Measurements from ENCODE around the gene SLC35E3.

SLC35E3 gene

GRCh38 chr12:68812553-68813241, 66.7 kb downstream of the SLC35E3 start:
- H3K4me2 ChIP-seq (ENCODE audit: low read length, poor library complexity, severe bottlenecking): peak overlapping the region; percentile 77
- H3K4ac ChIP-seq (ENCODE audit: low read depth in 1 of 2, low read length in 2 of 2): no peak overlapping the region
- H3K79me1 ChIP-seq (replicated peaks; ENCODE audit: low read length, poor library complexity, severe bottlenecking): no peaks in the 10 kb centered on the region
- peak overlapping the region in 1 of 2 experiments; percentile 98 for H3K4me3 ChIP-seq (ENCODE audit: insufficient read depth in 1 of 2, low read depth in 1 of 2, low read length in 2 of 2)
- no peak overlapping the region for H2AK5ac ChIP-seq (ENCODE audit: low read length, severe bottlenecking)
- peak overlapping the region; percentile 17 for H3K27ac ChIP-seq (ENCODE audit: low read length, poor library complexity, severe bottlenecking)
- H2BK120ac ChIP-seq (ENCODE audit: low read depth, low read length): no peak overlapping the region
- H4K8ac ChIP-seq (ENCODE audit: low read length): no peak overlapping the region
- WGBS: no CpG with 5 or more reads among the region's 1 CpG
- H3K27me3 ChIP-seq (ENCODE audit: control insufficient read depth in 1 of 2, insufficient read depth in 1 of 2, low read length in 2 of 2): no peaks in the 10 kb centered on the region
- H3K14ac ChIP-seq (ENCODE audit: low read length in 2 of 2): no peak overlapping the region
- H3K4me1 ChIP-seq (ENCODE audit: control insufficient read depth, insufficient read depth, low read depth, low read length): peaks cover 5% of the 10 kb centered on the region
- H2BK15ac ChIP-seq (ENCODE audit: low read depth, poor library complexity, severe bottlenecking): no peak overlapping the region
- H3K23ac ChIP-seq (ENCODE audit: low read length in 2 of 2): no peak overlapping the region
- no peak overlapping the region for H4K91ac ChIP-seq (ENCODE audit: low read length)
- no peak overlapping the region for H2BK12ac ChIP-seq (ENCODE audit: low read length in 2 of 2)
- DNase-seq: no peak
- H2BK5ac ChIP-seq (ENCODE audit: low read depth, low read length, poor library complexity, severe bottlenecking): no peak overlapping the region
- H3K36me3 ChIP-seq (ENCODE audit: control insufficient read depth in 1 of 2, insufficient read depth in 2 of 2, low read depth in 1 of 2, low read length in 2 of 2): peaks cover 24 to 87% of the 10 kb centered on the region in 2 experiments
- peaks cover 4% of the 10 kb centered on the region for H3K9me3 ChIP-seq (ENCODE audit: control insufficient read depth, low read length)
- H2AFZ ChIP-seq (ENCODE audit: low read depth, low read length): no peak overlapping the region
- H3K18ac ChIP-seq (ENCODE audit: low read depth in 1 of 2, low read length in 2 of 2): no peak overlapping the region
- peak overlapping the region; percentile 74 for H3K9ac ChIP-seq (ENCODE audit: low read length)

- H3K36me3 ChIP-seq (ENCODE audit: control insufficient read depth in 1 of 2, insufficient read depth in 2 of 2, low read depth in 1 of 2, low read length in 2 of 2): peaks cover 26 to 92% of the 10 kb centered on the region in 2 experiments
- no peak overlapping the region for H3K4ac ChIP-seq (ENCODE audit: low read depth in 1 of 2, low read length in 2 of 2)
- no peak overlapping the region for H3K4me2 ChIP-seq (ENCODE audit: low read length, poor library complexity, severe bottlenecking)
- no peak for DNase-seq
- H4K8ac ChIP-seq (ENCODE audit: low read length): no peak overlapping the region
- no peaks in the 10 kb centered on the region for H3K27me3 ChIP-seq (ENCODE audit: control insufficient read depth in 1 of 2, insufficient read depth in 1 of 2, low read length in 2 of 2)
- H2BK120ac ChIP-seq (ENCODE audit: low read depth, low read length): no peak overlapping the region
- H3K4me3 ChIP-seq (ENCODE audit: insufficient read depth in 1 of 2, low read depth in 1 of 2, low read length in 2 of 2): peak overlapping the region in 1 of 2 experiments; percentile 98
- 88% methylated on average over 2 of the region's 2 CpGs for WGBS
- no peak overlapping the region for H2BK12ac ChIP-seq (ENCODE audit: low read length in 2 of 2)
- no peak overlapping the region for H3K27ac ChIP-seq (ENCODE audit: low read length, poor library complexity, severe bottlenecking)
- H3K79me1 ChIP-seq (replicated peaks; ENCODE audit: low read length, poor library complexity, severe bottlenecking): no peaks in the 10 kb centered on the region
- H2AK5ac ChIP-seq (ENCODE audit: low read length, severe bottlenecking): no peak overlapping the region
- no peak overlapping the region for H2BK5ac ChIP-seq (ENCODE audit: low read depth, low read length, poor library complexity, severe bottlenecking)
- peaks cover 4% of the 10 kb centered on the region for H3K9me3 ChIP-seq (ENCODE audit: control insufficient read depth, low read length)
- no peak overlapping the region for H4K91ac ChIP-seq (ENCODE audit: low read length)
- no peak overlapping the region for H3K23ac ChIP-seq (ENCODE audit: low read length in 2 of 2)
- no peak overlapping the region for H3K14ac ChIP-seq (ENCODE audit: low read length in 2 of 2)
- H3K9ac ChIP-seq (ENCODE audit: low read length): peak overlapping the region; percentile 74
- H3K4me1 ChIP-seq (ENCODE audit: control insufficient read depth, insufficient read depth, low read depth, low read length): peaks cover 7% of the 10 kb centered on the region
- H2BK15ac ChIP-seq (ENCODE audit: low read depth, poor library complexity, severe bottlenecking): no peak overlapping the region
- H2AFZ ChIP-seq (ENCODE audit: low read depth, low read length): no peak overlapping the region
- no peak overlapping the region for H3K18ac ChIP-seq (ENCODE audit: low read depth in 1 of 2, low read length in 2 of 2)
Observed at GRCh38 chr12:68813242-68813593, 67.2 kb downstream of the SLC35E3 start.

- H3K4me3 ChIP-seq (ENCODE audit: insufficient read depth in 1 of 2, low read depth in 1 of 2, low read length in 2 of 2): peak overlapping the region in 1 of 2 experiments; percentile 98
- WGBS: 93% methylated on average over 1 of the region's 3 CpGs
- no peak overlapping the region for H2BK120ac ChIP-seq (ENCODE audit: low read depth, low read length)
- no peak overlapping the region for H2BK15ac ChIP-seq (ENCODE audit: low read depth, poor library complexity, severe bottlenecking)
- no peak overlapping the region for H3K14ac ChIP-seq (ENCODE audit: low read length in 2 of 2)
- no peak overlapping the region for H2AFZ ChIP-seq (ENCODE audit: low read depth, low read length)
- peaks cover 7% of the 10 kb centered on the region for H3K4me1 ChIP-seq (ENCODE audit: control insufficient read depth, insufficient read depth, low read depth, low read length)
- no peak overlapping the region for H3K4me2 ChIP-seq (ENCODE audit: low read length, poor library complexity, severe bottlenecking)
- H3K9ac ChIP-seq (ENCODE audit: low read length): peak overlapping the region; percentile 74
- no peak overlapping the region for H2AK5ac ChIP-seq (ENCODE audit: low read length, severe bottlenecking)
- no peak overlapping the region for H3K18ac ChIP-seq (ENCODE audit: low read depth in 1 of 2, low read length in 2 of 2)
- no peak overlapping the region for H4K91ac ChIP-seq (ENCODE audit: low read length)
- H3K27ac ChIP-seq (ENCODE audit: low read length, poor library complexity, severe bottlenecking): no peak overlapping the region
- no peak for DNase-seq
- H2BK5ac ChIP-seq (ENCODE audit: low read depth, low read length, poor library complexity, severe bottlenecking): no peak overlapping the region
- no peaks in the 10 kb centered on the region for H3K27me3 ChIP-seq (ENCODE audit: control insufficient read depth in 1 of 2, insufficient read depth in 1 of 2, low read length in 2 of 2)
- no peak overlapping the region for H3K4ac ChIP-seq (ENCODE audit: low read depth in 1 of 2, low read length in 2 of 2)
- peaks cover 30 to 99% of the 10 kb centered on the region in 2 experiments for H3K36me3 ChIP-seq (ENCODE audit: control insufficient read depth in 1 of 2, insufficient read depth in 2 of 2, low read depth in 1 of 2, low read length in 2 of 2)
- no peak overlapping the region for H4K8ac ChIP-seq (ENCODE audit: low read length)
- H3K23ac ChIP-seq (ENCODE audit: low read length in 2 of 2): no peak overlapping the region
- H3K79me1 ChIP-seq (replicated peaks; ENCODE audit: low read length, poor library complexity, severe bottlenecking): no peaks in the 10 kb centered on the region
- H2BK12ac ChIP-seq (ENCODE audit: low read length in 2 of 2): no peak overlapping the region
- H3K9me3 ChIP-seq (ENCODE audit: control insufficient read depth, low read length): peaks cover 3% of the 10 kb centered on the region
Observed at GRCh38 chr12:68814490-68815231, 68.7 kb downstream of the SLC35E3 start.

- no peak overlapping the region for H3K27ac ChIP-seq (ENCODE audit: low read length, poor library complexity, severe bottlenecking)
- H3K14ac ChIP-seq (ENCODE audit: low read length in 2 of 2): no peak overlapping the region
- H2AK5ac ChIP-seq (ENCODE audit: low read length, severe bottlenecking): no peak overlapping the region
- H3K18ac ChIP-seq (ENCODE audit: low read depth in 1 of 2, low read length in 2 of 2): no peak overlapping the region
- peaks cover 26 to 99% of the 10 kb centered on the region in 2 experiments for H3K36me3 ChIP-seq (ENCODE audit: control insufficient read depth in 1 of 2, insufficient read depth in 2 of 2, low read depth in 1 of 2, low read length in 2 of 2)
- no peak overlapping the region for H2BK5ac ChIP-seq (ENCODE audit: low read depth, low read length, poor library complexity, severe bottlenecking)
- no peak overlapping the region for H3K23ac ChIP-seq (ENCODE audit: low read length in 2 of 2)
- H3K9ac ChIP-seq (ENCODE audit: low read length): peak overlapping the region; percentile 74
- no peak overlapping the region for H2BK120ac ChIP-seq (ENCODE audit: low read depth, low read length)
- no peak overlapping the region for H2BK15ac ChIP-seq (ENCODE audit: low read depth, poor library complexity, severe bottlenecking)
- H2BK12ac ChIP-seq (ENCODE audit: low read length in 2 of 2): no peak overlapping the region
- no peak for DNase-seq
- H3K4me2 ChIP-seq (ENCODE audit: low read length, poor library complexity, severe bottlenecking): peak overlapping the region; percentile 39
- no peak overlapping the region for H4K91ac ChIP-seq (ENCODE audit: low read length)
- H3K79me1 ChIP-seq (replicated peaks; ENCODE audit: low read length, poor library complexity, severe bottlenecking): no peaks in the 10 kb centered on the region
- no peak overlapping the region for H2AFZ ChIP-seq (ENCODE audit: low read depth, low read length)
- H3K9me3 ChIP-seq (ENCODE audit: control insufficient read depth, low read length): no peaks in the 10 kb centered on the region
- peaks cover 7% of the 10 kb centered on the region for H3K4me1 ChIP-seq (ENCODE audit: control insufficient read depth, insufficient read depth, low read depth, low read length)
- H3K4me3 ChIP-seq (ENCODE audit: insufficient read depth in 1 of 2, low read depth in 1 of 2, low read length in 2 of 2): peak overlapping the region in 1 of 2 experiments; percentile 98
- H4K8ac ChIP-seq (ENCODE audit: low read length): no peak overlapping the region
- H3K27me3 ChIP-seq (ENCODE audit: control insufficient read depth in 1 of 2, insufficient read depth in 1 of 2, low read length in 2 of 2): no peaks in the 10 kb centered on the region
- 94% methylated on average over 3 of the region's 5 CpGs for WGBS
- no peak overlapping the region for H3K4ac ChIP-seq (ENCODE audit: low read depth in 1 of 2, low read length in 2 of 2)
Observed at GRCh38 chr12:68815232-68815927, 69.4 kb downstream of the SLC35E3 start.

Data from mesenchymal stem cell (in vitro differentiated cells and primary cell).